ENCODE measurements around the gene PCDHGA1. TPM values are rescaled to one million over a fixed set of nuclear protein-coding genes. Genes with fewer than 3 reads are reported as not detected.
A peak's percentile ranks its signal among the peaks of the same experiment; 100 is the strongest.

The PCDHGA1 gene
- total and polyA plus RNA-seq, 7 donors, result 0.27 to 2.1 (median 0.59) TPM

GRCh38 chr5:141382469-141383294, 52.4 kb downstream of the PCDHGA1 start, which contains the start of gene PCDHGA7:
Gene PCDHGA7 (plus strand): TSS chr5:141382742. CDS start chr5:141382900, 158 bp downstream.
- TF ChIP-seq CTCF (IDR thresholded peaks at IDR 0.05), result peak; percentile 35
- no peaks in the 10 kb centered on the region for H3K36me3 ChIP-seq (ENCODE audit: insufficient read depth in 1 of 2, low read depth in 1 of 2)
- whole genome bisulfite sequencing, 3 donors, result 18 to 22% (median 20%) methylated on average over 37 of the region's 37 CpGs
- no peak within 1 kb of the TSS for H3K27ac ChIP-seq
- peak in 3 of 4 donors; percentile 49 to 77 (median 72) for ATAC-seq
- no peaks in the 10 kb centered on the region for H3K4me1 ChIP-seq
- H3K9me3 ChIP-seq, result no peaks in the 10 kb centered on the region
- peak within 1 kb of the TSS; percentile 58 for H3K4me3 ChIP-seq
- H3K27me3 ChIP-seq (ENCODE audit: insufficient read depth in 3 of 3, low read length in 2 of 3), result peaks cover 0 to 28% (median 2%) of the 10 kb centered on the region in 3 donors
- intact Hi-C loops (cut with DNase I), result no loop called here
- no peak for DNase-seq

GRCh38 chr5:141383345-141383744, 53.0 kb downstream of the PCDHGA1 start:
- no peak overlapping the region for H3K27ac ChIP-seq
- H3K4me3 ChIP-seq, result peak overlapping the region; percentile 58
- H3K4me1 ChIP-seq, result no peaks in the 10 kb centered on the region
- H3K9me3 ChIP-seq, result no peaks in the 10 kb centered on the region
- DNase-seq (no peak), ATAC-seq (no peak)
- no peak for TF ChIP-seq CTCF (IDR thresholded peaks at IDR 0.05)
- intact Hi-C loops (cut with DNase I), result no loop called here
- peaks cover 0 to 29% (median 2%) of the 10 kb centered on the region in 3 donors for H3K27me3 ChIP-seq (ENCODE audit: insufficient read depth in 3 of 3, low read length in 2 of 3)
- no peaks in the 10 kb centered on the region for H3K36me3 ChIP-seq (ENCODE audit: insufficient read depth in 1 of 2, low read depth in 1 of 2)
- WGBS, 3 donors, result 38 to 47% (median 45%) methylated on average over 21 of the region's 21 CpGs

GRCh38 chr5:141384471-141385267, 54.4 kb downstream of the PCDHGA1 start:
- ATAC-seq (no peak), DNase-seq (no peak)

More at GRCh38 chr5:141384471-141385267, 54.4 kb downstream of the PCDHGA1 start:
- H3K27me3 ChIP-seq (ENCODE audit: insufficient read depth in 3 of 3, low read length in 2 of 3), result peaks cover 0 to 38% (median 7%) of the 10 kb centered on the region in 3 donors
- intact Hi-C loops (cut with DNase I), result no loop called here
- no peak for TF ChIP-seq CTCF (IDR thresholded peaks at IDR 0.05)
- no peaks in the 10 kb centered on the region for H3K9me3 ChIP-seq
- WGBS, 3 donors, result 49 to 63% (median 49%) methylated on average over 41 to 43 of the region's 43 CpGs
- H3K4me1 ChIP-seq, result no peaks in the 10 kb centered on the region
- no peaks in the 10 kb centered on the region for H3K36me3 ChIP-seq (ENCODE audit: insufficient read depth in 1 of 2, low read depth in 1 of 2)
- H3K4me3 ChIP-seq, result no peak overlapping the region
- no peak overlapping the region for H3K27ac ChIP-seq

Data from psoas muscle (tissue), 8 donors.